Spleen (tissue), 11 donors: Measurements from ENCODE around the gene MX1. TPM values are rescaled to one million over a fixed set of nuclear protein-coding genes. Genes with fewer than 3 reads are reported as not detected.

Experiments
- DNase-seq: peaks from one replicate; pipeline ENCODE4 v3.0.0-alpha.2; 2020
- H3K27ac ChIP-seq, 8 donors: fragments of 200-600 bp; sonication (generic) in 7 of 8; 1 replicate in 4 of 8; 2 replicates in 4 of 8; pipeline versions ENCODE4 v1.5.0 to v1.8.0; 2016 to 2021; ENCODE audit warnings: inconsistent platforms in 4 of 8, mild to moderate bottlenecking in 4 of 8, moderate library complexity in 1 of 8
- H3K27me3 ChIP-seq, 7 donors: fragments of 200-600 bp; sonication (generic) in 6 of 7; replicated peaks in 1 of 7; 1 replicate in 4 of 7; 2 replicates in 3 of 7; pipeline versions ENCODE4 v1.5.0 to v1.8.0; 2016 to 2021; ENCODE audit warnings: inconsistent platforms in 3 of 7, mild to moderate bottlenecking in 1 of 7
- H3K36me3 ChIP-seq, 6 donors: fragments of 200-600 bp; sonication (generic) in 5 of 6; 1 replicate in 4 of 6; 2 replicates in 2 of 6; pipeline versions ENCODE4 v1.5.0 to v1.8.0; 2016 to 2021; ENCODE audit warnings: inconsistent platforms in 2 of 6
- H3K4me1 ChIP-seq, 6 donors: fragments of 200-600 bp; sonication (generic) in 5 of 6; 1 replicate in 3 of 6; 2 replicates in 3 of 6; pipeline versions ENCODE4 v1.5.0 to v1.8.0; 2016 to 2021; ENCODE audit warnings: inconsistent platforms in 3 of 6
- H3K4me3 ChIP-seq, 8 donors: fragments of 200-600 bp; sonication (generic) in 7 of 8; 1 replicate in 4 of 8; 2 replicates in 4 of 8; pipeline versions ENCODE4 v1.5.0 to v1.8.0; 2016 to 2021; ENCODE audit warnings: inconsistent platforms in 4 of 8, mild to moderate bottlenecking in 4 of 8, moderate library complexity in 2 of 8
- H3K9me3 ChIP-seq, 8 donors: fragments of 200-600 bp; sonication (generic) in 7 of 8; 1 replicate in 4 of 8; 2 replicates in 4 of 8; pipeline versions ENCODE4 v1.5.0 to v1.8.0; 2016 to 2021; ENCODE audit warnings: inconsistent platforms in 4 of 8
- CTCF ChIP-seq, 11 experiments: fragments of 200-600 bp in 7 of 11; fragments of 450-650 bp in 4 of 11; sonication (generic) in 4 of 11; IDR thresholded peaks in 8 of 11; conservative IDR thresholded peaks in 3 of 11; 1 replicate in 7 of 11; 2 replicates in 4 of 11; pipeline versions ENCODE4 v1.4.0 to v1.8.0; 2016 to 2021; ENCODE audit warnings: antibody characterized with exemption in 11 of 11, inconsistent platforms in 4 of 11, mild to moderate bottlenecking in 1 of 11
- POLR2A ChIP-seq, 3 donors: fragments of 450-650 bp; IDR thresholded peaks; one replicate each; pipeline ENCODE4 v1.5.1; 2017; ENCODE audit warnings: antibody characterized with exemption in 3 of 3, mild to moderate bottlenecking in 1 of 3
- POLR2AphosphoS5 ChIP-seq, 3 donors: sonication (generic); formaldehyde crosslinking; IDR thresholded peaks; one replicate each; pipeline ENCODE4 v1.5.1; 2017; ENCODE audit warnings: antibody characterized with exemption in 3 of 3
- WGBS, 5 donors: extraction: QIAGEN DNeasy Blood & Tissue Kit in 3 of 5; methylation state at CpG; one replicate each; pipeline versions ENCODE4 v1.1.5 to v1.1.7; 2013 to 2018; 5-methylcytosine and 5-hydroxymethylcytosine counted together
- intact Hi-C: fragments of 100-400 bp; cut with DNase I; formaldehyde crosslinking; loops from one replicate; pipeline ENCODE4 v1.15.0; 2023; ENCODE audit warnings: low total_unique reads
- polyA plus RNA-seq, 3 donors: library from polyadenylated mRNA; stranded (reverse); fragments of 200-250 nt; gene quantifications; one replicate each; pipeline ENCODE4 v1.2.1, GENCODE V29; 2013
- total RNA-seq, 7 donors: library from RNA; depleted of rRNA in 3 of 7; stranded (reverse); fragments of >200 nt in 3 of 7; fragmentation: NEBNext Ultra II Directional in 4 of 7; extraction: Animal tissue kit (Norgen Biotek cat#: 25700) in 4 of 7; gene quantifications; one replicate each; pipeline versions ENCODE4 v1.1.0 to v1.2.1, GENCODE V29; 2016 to 2021
- donor health status: healthy with polysubstance abuse.
- donor health status: DM: no; HTN: no; CAD: no; lungs with moderate emphysema.
- donor health status: DM: no; HTN: no; CAD: no.
- donor health status: Bipolar disorder and iron deficiency.
- donor health status: healthy.
- donor health status: DM: no; HTN: no; CAD: no.
- donor health status: DM: yes; HTN: yes; CAD: no.

The MX1 gene
- total and polyA plus RNA-seq, 10 donors = 32.8 to 148 (median 90.1) TPM

- Histone ChIP-seq H3K27ac (no peak overlapping the region), H3K36me3 (no peaks in the 10 kb centered on the region), H3K9me3 (no peaks in the 10 kb centered on the region), H3K4me3 (no peak overlapping the region), H3K27me3 (peaks cover 0 to 33% (median 0%) of the 10 kb centered on the region in 7 donors), H3K4me1 (peaks cover 0 to 4% (median 0%) of the 10 kb centered on the region in 6 donors)
- TF ChIP-seq POLR2AphosphoS5 (IDR thresholded peaks at IDR 0.05) (no peak), CTCF (IDR thresholded peaks at IDR 0.05 in 8 of 11, conservative IDR thresholded peaks at IDR 0.05 in 3 of 11) (no peak), POLR2A (IDR thresholded peaks at IDR 0.05) (no peak)
- intact Hi-C loops = no loop called here
- 27 to 34% (median 31%) methylated on average over 6 of the region's 6 CpGs for WGBS, 5 donors
- no peak for DNase-seq
Measured at GRCh38 chr21:41482301-41482700, 56.3 kb downstream of the MX1 start.

- no peak overlapping the region for H3K4me3 ChIP-seq
- peaks cover 0 to 27% (median 0%) of the 10 kb centered on the region in 7 donors for H3K27me3 ChIP-seq
- intact Hi-C loops = no loop called here
- 80 to 90% (median 88%) methylated on average over 6 of the region's 6 CpGs for WGBS, 5 donors
- no peaks in the 10 kb centered on the region for H3K9me3 ChIP-seq
- peaks cover 0 to 4% (median 0%) of the 10 kb centered on the region in 6 donors for H3K4me1 ChIP-seq
- TF ChIP-seq CTCF (IDR thresholded peaks at IDR 0.05 in 8 of 11, conservative IDR thresholded peaks at IDR 0.05 in 3 of 11) (no peak), POLR2AphosphoS5 (IDR thresholded peaks at IDR 0.05) (no peak), POLR2A (IDR thresholded peaks at IDR 0.05) (no peak)
- no peaks in the 10 kb centered on the region for H3K36me3 ChIP-seq
- H3K27ac ChIP-seq = no peak overlapping the region
- DNase-seq = no peak
Measured at GRCh38 chr21:41482980-41483379, 56.9 kb downstream of the MX1 start.

- 58 to 85% (median 75%) methylated on average over 12 of the region's 12 CpGs for WGBS, 5 donors
- H3K4me1 ChIP-seq = peaks cover 0 to 4% (median 0%) of the 10 kb centered on the region in 6 donors
- H3K36me3 ChIP-seq = no peaks in the 10 kb centered on the region
- intact Hi-C loops = no loop called here
- DNase-seq = peak; percentile 11
- no peak overlapping the region for H3K27ac ChIP-seq
- TF ChIP-seq POLR2AphosphoS5 (IDR thresholded peaks at IDR 0.05) = no peak
- no peak for TF ChIP-seq POLR2A (IDR thresholded peaks at IDR 0.05)
- TF ChIP-seq CTCF (IDR thresholded peaks at IDR 0.05 in 8 of 11, conservative IDR thresholded peaks at IDR 0.05 in 3 of 11) = no peak
- peaks cover 0 to 25% (median 0%) of the 10 kb centered on the region in 7 donors for H3K27me3 ChIP-seq
- no peak overlapping the region for H3K4me3 ChIP-seq
- no peaks in the 10 kb centered on the region for H3K9me3 ChIP-seq
Measured at GRCh38 chr21:41483415-41483814, 57.4 kb downstream of the MX1 start.

- Histone ChIP-seq H3K27ac (no peak overlapping the region), H3K4me1 (peaks cover 0 to 4% (median 0%) of the 10 kb centered on the region in 6 donors), H3K27me3 (peaks cover 0 to 25% (median 0%) of the 10 kb centered on the region in 7 donors), H3K9me3 (no peaks in the 10 kb centered on the region), H3K36me3 (no peaks in the 10 kb centered on the region), H3K4me3 (no peak overlapping the region)
- TF ChIP-seq CTCF (IDR thresholded peaks at IDR 0.05 in 8 of 11, conservative IDR thresholded peaks at IDR 0.05 in 3 of 11) (no peak), POLR2AphosphoS5 (IDR thresholded peaks at IDR 0.05) (no peak), POLR2A (IDR thresholded peaks at IDR 0.05) (no peak)
- 73 to 92% (median 84%) methylated on average over 4 of the region's 4 CpGs for WGBS, 5 donors
- DNase-seq = peak; percentile 31
- intact Hi-C loops = no loop called here
Measured at GRCh38 chr21:41483973-41484372, 57.9 kb downstream of the MX1 start.
